Measurements from ENCODE around the gene GNAI3.
"Not testable (repeated sequence)": the region's sequence is repeated elsewhere in the genome, so short reads cannot be mapped to it uniquely, and the experiment has no call there.

Gene GNAI3

GRCh38 chr1:109655615-109656519 is 107.5 kb downstream of the GNAI3 start, which contains the start of gene GSTM4:
TSS of gene GSTM4 (plus strand) at chr1:109656099. CDS start at chr1:109656390, 291 bp downstream.
- peak; percentile 23 for TF ChIP-seq CTCF (conservative IDR thresholded peaks at IDR 0.05; ENCODE audit: low read depth, low read length)
- peak within 1 kb of the TSS; percentile 82 for H3K4me3 ChIP-seq (ENCODE audit: low read depth, low read length)
- peak; percentile 76 for DNase-seq (ENCODE audit: low read depth)

DNA sequence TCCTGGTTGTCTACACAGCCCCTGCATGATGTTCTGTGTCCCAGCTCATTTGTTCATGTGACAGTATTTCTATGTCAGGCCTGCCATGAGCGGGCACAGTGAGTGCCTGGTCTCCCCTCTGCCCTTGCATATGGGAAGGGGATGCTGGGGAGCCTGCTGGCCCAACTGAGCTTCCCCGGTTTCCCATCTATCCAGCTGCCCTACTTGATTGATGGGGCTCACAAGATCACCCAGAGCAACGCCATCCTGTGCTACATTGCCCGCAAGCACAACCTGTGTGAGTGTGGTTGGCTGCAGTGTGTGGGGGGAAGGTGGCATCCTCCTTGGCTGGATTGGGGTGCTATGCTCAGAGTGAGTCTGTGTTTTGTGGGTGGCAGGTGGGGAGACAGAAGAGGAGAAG is 109.0 kb downstream of the GNAI3 start:
- no peak for DNase-seq (ENCODE audit: low read depth)
- TF ChIP-seq CTCF (conservative IDR thresholded peaks at IDR 0.05; ENCODE audit: low read depth, low read length), result no peak
- no peak overlapping the region for H3K4me3 ChIP-seq (ENCODE audit: low read depth, low read length)

DNA sequence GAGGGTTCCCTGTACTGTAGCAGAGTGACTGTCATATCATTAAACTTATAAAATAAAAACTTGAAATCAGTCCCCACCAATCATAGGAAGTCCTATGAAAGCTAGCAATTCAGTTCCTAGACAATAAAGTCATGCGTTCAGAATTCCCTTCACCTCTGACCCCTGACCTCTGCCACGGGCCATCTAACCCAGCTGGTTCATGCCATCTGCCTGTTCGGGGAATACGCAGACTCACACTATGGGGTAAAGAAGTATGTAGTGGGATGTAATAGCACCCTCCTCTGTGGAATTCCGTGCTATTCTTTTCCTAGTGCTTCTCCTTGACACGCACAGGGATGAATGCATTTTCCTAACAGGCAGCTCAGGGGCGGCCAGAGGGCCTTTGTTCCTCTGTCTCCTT is 109.6 kb downstream of the GNAI3 start:
- no peak overlapping the region for H3K4me3 ChIP-seq (ENCODE audit: low read depth, low read length)
- TF ChIP-seq CTCF (conservative IDR thresholded peaks at IDR 0.05; ENCODE audit: low read depth, low read length), result no peak
- no peak for DNase-seq (ENCODE audit: low read depth)

GRCh38 chr1:109658533-109659042 is 110.2 kb downstream of the GNAI3 start:
- no peak for DNase-seq (ENCODE audit: low read depth)
- H3K4me3 ChIP-seq (ENCODE audit: low read depth, low read length), result no peak overlapping the region
- TF ChIP-seq CTCF (conservative IDR thresholded peaks at IDR 0.05; ENCODE audit: low read depth, low read length), result no peak

GRCh38 chr1:109659145-109659544 is 110.7 kb downstream of the GNAI3 start:
- DNase-seq (ENCODE audit: low read depth), result no peak
- no peak overlapping the region for H3K4me3 ChIP-seq (ENCODE audit: low read depth, low read length)
- TF ChIP-seq CTCF (conservative IDR thresholded peaks at IDR 0.05; ENCODE audit: low read depth, low read length), result no peak

- peak; percentile 43 for DNase-seq (ENCODE audit: low read depth)
- no peak overlapping the region for H3K4me3 ChIP-seq (ENCODE audit: low read depth, low read length)
- TF ChIP-seq CTCF (conservative IDR thresholded peaks at IDR 0.05; ENCODE audit: low read depth, low read length), result no peak
Measured at GRCh38 chr1:109659997-109660690, 111.7 kb downstream of the GNAI3 start.

GRCh38 chr1:109660691-109661026 is 112.2 kb downstream of the GNAI3 start:
- not testable (repeated sequence) for H3K4me3 ChIP-seq (ENCODE audit: low read depth, low read length); DNase-seq (ENCODE audit: low read depth)
